RWPE2 (cell line): Measurements from ENCODE around the gene GLDN.

Experiments used
- ATAC-seq: fragments of 200-7000 bp; cut with Tn5 transposase; 3 replicates; pipeline ENCODE4 v1.9.1; 2021; ENCODE audit warnings: low read depth
- DNase-seq: peaks from one replicate; pipeline ENCODE4 v3.0.0-alpha.2; 2020; ENCODE audit warnings: low spot score
- H3K27ac ChIP-seq: fragments of 450-650 bp; 2 replicates; pipeline ENCODE4 v1.5.1; 2017; ENCODE audit warnings: mild to moderate bottlenecking; ENCODE audit not compliant: poor library complexity, severe bottlenecking
- H3K27me3 ChIP-seq: fragments of 250-450 bp; sonication (Bioruptor Pico); 2 replicates; pipeline ENCODE4 v1.5.1; 2021; ENCODE audit warnings: mild to moderate bottlenecking, moderate library complexity; ENCODE audit not compliant: insufficient read depth, poor library complexity, severe bottlenecking
- H3K36me3 ChIP-seq: fragments of 250-450 bp; sonication (Bioruptor Pico); 2 replicates; pipeline ENCODE4 v1.5.1; 2020; ENCODE audit warnings: low read depth, mild to moderate bottlenecking, moderate library complexity
- H3K4me1 ChIP-seq: fragments of 250-450 bp; sonication (Bioruptor Pico); 2 replicates; pipeline ENCODE4 v1.5.1; 2021; ENCODE audit warnings: mild to moderate bottlenecking, moderate library complexity; ENCODE audit not compliant: insufficient read depth, poor library complexity, severe bottlenecking
- H3K4me3 ChIP-seq: fragments of 250-450 bp; sonication (Bioruptor Pico); 2 replicates; pipeline ENCODE4 v1.5.1; 2021; ENCODE audit warnings: mild to moderate bottlenecking, moderate library complexity; ENCODE audit not compliant: severe bottlenecking
- H3K9me3 ChIP-seq: fragments of 250-450 bp; sonication (Bioruptor Pico); 2 replicates; pipeline ENCODE4 v1.5.1; 2021; ENCODE audit warnings: mild to moderate bottlenecking, moderate library complexity; ENCODE audit not compliant: severe bottlenecking
- CTCF ChIP-seq: fragments of 450-650 bp; IDR thresholded peaks from one replicate; pipeline ENCODE4 v1.5.1; 2017; ENCODE audit warnings: mild to moderate bottlenecking, moderate library complexity; ENCODE audit not compliant: poor library complexity, severe bottlenecking

Gene GLDN

GRCh38 chr15:51363383-51363782 lies 21.9 kb downstream of the GLDN start:
- ATAC-seq (no peak), DNase-seq (no peak)
- Histone ChIP-seq H3K27ac (no peak overlapping the region), H3K27me3 (no peaks in the 10 kb centered on the region), H3K9me3 (no peaks in the 10 kb centered on the region), H3K4me1 (peaks cover 8% of the 10 kb centered on the region), H3K36me3 (no peaks in the 10 kb centered on the region), H3K4me3 (no peak overlapping the region)
- TF ChIP-seq CTCF, result no peak

- no peak overlapping the region for H3K4me3 ChIP-seq
- no peak overlapping the region for H3K27ac ChIP-seq
- DNase-seq, result no peak
- TF ChIP-seq CTCF, result no peak
- H3K9me3 ChIP-seq, result no peaks in the 10 kb centered on the region
- H3K36me3 ChIP-seq, result no peaks in the 10 kb centered on the region
- peaks cover 16% of the 10 kb centered on the region for H3K4me1 ChIP-seq
- no peaks in the 10 kb centered on the region for H3K27me3 ChIP-seq
- no peak for ATAC-seq
These were observed 24.0 kb downstream of the GLDN start for GRCh38 chr15:51365417-51365816.

GRCh38 chr15:51366071-51366470 lies 24.6 kb downstream of the GLDN start:
- no peak for ATAC-seq
- Histone ChIP-seq H3K4me3 (no peak overlapping the region), H3K27ac (no peak overlapping the region), H3K27me3 (no peaks in the 10 kb centered on the region), H3K4me1 (peaks cover 16% of the 10 kb centered on the region), H3K9me3 (no peaks in the 10 kb centered on the region), H3K36me3 (no peaks in the 10 kb centered on the region)
- no peak for DNase-seq
- no peak for TF ChIP-seq CTCF

GRCh38 chr15:51366920-51367319 lies 25.5 kb downstream of the GLDN start:
- Histone ChIP-seq H3K4me1 (peaks cover 16% of the 10 kb centered on the region), H3K27ac (no peak overlapping the region), H3K9me3 (no peaks in the 10 kb centered on the region), H3K27me3 (no peaks in the 10 kb centered on the region), H3K4me3 (no peak overlapping the region), H3K36me3 (no peaks in the 10 kb centered on the region)
- TF ChIP-seq CTCF, result peak; percentile 26
- DNase-seq (no peak), ATAC-seq (peak; percentile 77)

- TF ChIP-seq CTCF, result peak; percentile 13
- Histone ChIP-seq H3K36me3 (no peaks in the 10 kb centered on the region), H3K4me3 (no peak overlapping the region), H3K27ac (no peak overlapping the region), H3K4me1 (peaks cover 16% of the 10 kb centered on the region), H3K9me3 (no peaks in the 10 kb centered on the region), H3K27me3 (no peaks in the 10 kb centered on the region)
- no peak for DNase-seq
- peak; percentile 28; the same call in 2 of the 3 replicates for ATAC-seq
These were observed 26.0 kb downstream of the GLDN start for GRCh38 chr15:51367322-51367976.
